ENCODE data around the gene EHD1.

DNA sequence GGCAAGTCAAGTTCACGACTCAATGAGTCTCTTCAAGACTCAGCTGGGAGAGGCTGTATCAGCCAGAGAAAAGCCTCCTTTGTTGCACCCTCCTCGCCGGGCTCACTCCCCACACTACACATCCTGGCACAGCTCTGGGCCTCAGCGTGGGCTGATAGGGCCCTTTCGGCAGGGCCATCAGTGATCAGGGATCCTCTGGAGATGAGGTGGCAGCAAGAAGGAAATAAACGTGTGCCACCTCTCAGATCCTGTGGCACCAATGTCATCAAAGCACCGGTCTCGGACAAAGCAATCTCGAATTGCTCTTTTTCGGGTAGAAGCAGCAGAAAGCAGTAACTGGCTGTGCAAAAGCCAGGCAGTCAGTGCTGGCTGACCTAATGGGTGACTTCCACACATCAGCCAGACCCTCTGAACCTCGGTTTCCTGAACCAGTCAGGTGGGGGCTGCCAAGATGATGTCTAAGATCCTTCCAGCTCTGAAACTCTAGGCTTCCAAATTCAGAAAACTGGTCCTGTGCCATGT lies 2.1 kb downstream of the EHD1 start:
- peak in 1 of 3 donors; percentile 1 for TF ChIP-seq POLR2AphosphoS5 (IDR thresholded peaks at IDR 0.05)
- TF ChIP-seq, protein P1, sequence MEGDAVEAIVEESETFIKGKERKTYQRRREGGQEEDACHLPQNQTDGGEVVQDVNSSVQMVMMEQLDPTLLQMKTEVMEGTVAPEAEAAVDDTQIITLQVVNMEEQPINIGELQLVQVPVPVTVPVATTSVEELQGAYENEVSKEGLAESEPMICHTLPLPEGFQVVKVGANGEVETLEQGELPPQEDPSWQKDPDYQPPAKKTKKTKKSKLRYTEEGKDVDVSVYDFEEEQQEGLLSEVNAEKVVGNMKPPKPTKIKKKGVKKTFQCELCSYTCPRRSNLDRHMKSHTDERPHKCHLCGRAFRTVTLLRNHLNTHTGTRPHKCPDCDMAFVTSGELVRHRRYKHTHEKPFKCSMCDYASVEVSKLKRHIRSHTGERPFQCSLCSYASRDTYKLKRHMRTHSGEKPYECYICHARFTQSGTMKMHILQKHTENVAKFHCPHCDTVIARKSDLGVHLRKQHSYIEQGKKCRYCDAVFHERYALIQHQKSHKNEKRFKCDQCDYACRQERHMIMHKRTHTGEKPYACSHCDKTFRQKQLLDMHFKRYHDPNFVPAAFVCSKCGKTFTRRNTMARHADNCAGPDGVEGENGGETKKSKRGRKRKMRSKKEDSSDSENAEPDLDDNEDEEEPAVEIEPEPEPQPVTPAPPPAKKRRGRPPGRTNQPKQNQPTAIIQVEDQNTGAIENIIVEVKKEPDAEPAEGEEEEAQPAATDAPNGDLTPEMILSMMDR (IDR thresholded peaks at IDR 0.05 in 8 of 11, conservative IDR thresholded peaks at IDR 0.05 in 3 of 11): no peak
